ENCODE data around the gene MYH16. TPM values are rescaled to one million over a fixed set of nuclear protein-coding genes. Genes with fewer than 3 reads are reported as not detected.
"Not testable (repeated sequence)": the region's sequence is repeated elsewhere in the genome, so short reads cannot be mapped to it uniquely, and the experiment has no call there.

Gene MYH16
- not detected for total RNA-seq
- polyA plus RNA-seq (ENCODE audit: insufficient read length in 2 of 2) = under 1 TPM in 1 of 2 donors, not detected in 1; 0.26 TPM
- long read RNA-seq, donor 1 = 0 reads
- long read RNA-seq, donor 2 = 0 reads
- long read RNA-seq, donor 3 = 0 reads
- long read RNA-seq, donor 4 = 0 reads

DNA sequence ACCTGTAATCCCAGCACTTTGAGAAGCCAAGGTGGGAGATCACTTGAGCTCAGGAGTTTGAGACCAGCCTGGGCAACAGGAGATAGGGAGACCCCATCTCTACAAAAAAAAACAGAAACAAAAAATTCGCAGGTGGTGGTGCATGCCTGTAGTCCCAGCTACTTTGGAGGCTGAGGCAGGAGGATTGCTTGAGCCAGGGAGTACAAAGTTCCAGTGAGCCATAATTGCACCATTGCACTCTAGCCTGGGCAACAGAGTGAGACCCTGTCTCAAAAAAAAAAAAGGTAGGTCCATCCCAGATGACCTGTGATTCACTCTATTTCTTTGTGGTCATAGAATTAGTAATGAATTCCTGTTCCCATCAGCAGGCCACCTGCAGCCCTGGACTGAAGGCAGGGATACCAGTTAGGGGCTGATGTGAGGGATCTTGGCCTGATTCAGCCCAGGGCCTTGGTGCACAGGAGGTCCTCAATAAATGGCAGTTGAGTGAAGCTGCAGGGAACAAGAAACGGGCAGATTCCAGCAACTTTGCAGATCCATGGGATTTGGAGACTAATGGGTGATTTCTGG is at the start of gene MYH16:
TSS of gene MYH16 (plus strand) at position 364 of the 570 bp plus-strand sequence.
- no peak within 1 kb of the TSS for H3K27ac ChIP-seq (ENCODE audit: low read depth, low read length)
- H3K4me3 ChIP-seq (ENCODE audit: low read depth, low read length) = no peak within 1 kb of the TSS
- WGBS (ENCODE audit: insufficient coverage) = 92% methylated on average over 2 of the region's 2 CpGs
- no peaks in the 10 kb centered on the region for H3K36me3 ChIP-seq (ENCODE audit: control insufficient read depth, insufficient read depth, low read length)
- H3K27me3 ChIP-seq (ENCODE audit: control insufficient read depth, insufficient read depth, low read length) = no peaks in the 10 kb centered on the region
- H3K9me3 ChIP-seq (ENCODE audit: control insufficient read depth, insufficient read depth, low read length) = no peaks in the 10 kb centered on the region
- no peaks in the 10 kb centered on the region for H3K4me1 ChIP-seq (ENCODE audit: control insufficient read depth, insufficient read depth, low read length)
- DNase-seq (ENCODE audit: low read depth in 4 of 6, low spot score in 6 of 6) = no peak

DNA sequence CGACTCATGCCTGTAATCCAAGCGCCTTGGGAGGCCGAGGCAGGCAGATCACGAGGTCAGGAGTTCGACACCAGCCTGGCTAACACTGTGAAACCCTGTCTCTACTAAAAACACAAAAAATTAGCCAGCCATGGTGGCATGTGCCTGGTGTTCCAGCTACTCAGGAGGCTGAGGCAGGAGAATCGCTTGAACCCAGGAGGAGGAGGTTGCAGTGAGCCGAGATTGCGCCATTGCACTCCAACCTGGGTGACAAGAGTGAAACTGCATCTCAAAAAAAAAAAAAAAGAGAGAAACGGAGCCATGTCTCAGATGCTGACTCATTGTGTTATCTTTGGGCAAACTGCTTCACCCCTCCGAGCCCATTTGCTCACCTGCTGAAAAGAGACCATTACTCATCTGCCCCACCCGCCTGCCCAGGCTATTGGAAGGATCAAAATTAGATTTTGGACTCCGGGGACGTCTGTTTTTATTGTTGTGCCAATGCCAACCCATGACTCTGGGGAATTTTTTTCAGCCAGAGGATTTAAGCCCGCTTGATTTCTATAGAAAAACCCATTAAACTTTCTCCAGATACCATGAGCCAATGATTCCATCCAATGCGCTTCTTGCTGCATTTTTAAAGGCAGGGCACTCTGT is 48.3 kb upstream of the MYH16 start:
- H3K9me3 ChIP-seq (ENCODE audit: control insufficient read depth, insufficient read depth, low read length); H3K4me1 ChIP-seq (ENCODE audit: control insufficient read depth, insufficient read depth, low read length); DNase-seq (ENCODE audit: low read depth in 4 of 6, low spot score in 6 of 6); H3K27me3 ChIP-seq (ENCODE audit: control insufficient read depth, insufficient read depth, low read length); H3K4me3 ChIP-seq (ENCODE audit: low read depth, low read length); H3K36me3 ChIP-seq (ENCODE audit: control insufficient read depth, insufficient read depth, low read length); H3K27ac ChIP-seq (ENCODE audit: low read depth, low read length): not testable (repeated sequence)
- 84% methylated on average over 13 of the region's 15 CpGs for WGBS (ENCODE audit: insufficient coverage)

DNA sequence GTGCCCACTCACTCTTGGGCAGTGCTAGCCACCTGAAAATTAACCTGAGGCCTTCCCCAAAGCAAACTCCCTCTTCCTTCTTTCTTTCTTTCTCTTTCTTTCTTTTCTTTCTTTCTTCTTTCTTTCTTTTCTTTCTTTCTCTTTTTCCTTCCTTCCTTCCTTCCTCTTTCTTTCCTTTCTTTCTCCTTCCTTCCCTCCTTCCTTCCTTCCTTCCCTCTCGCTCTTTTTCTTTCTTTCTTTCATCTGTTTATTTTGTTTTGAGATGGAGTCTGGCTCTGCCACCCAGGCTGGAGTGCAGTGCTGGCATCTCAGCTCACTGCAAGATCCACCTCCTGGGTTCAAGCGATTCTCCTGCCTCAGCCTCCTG is 47.8 kb upstream of the MYH16 start:
- Histone ChIP-seq H3K27me3 (ENCODE audit: control insufficient read depth, insufficient read depth, low read length) (no peaks in the 10 kb centered on the region), H3K4me3 (ENCODE audit: low read depth, low read length) (no peak overlapping the region), H3K27ac (ENCODE audit: low read depth, low read length) (no peak overlapping the region), H3K36me3 (ENCODE audit: control insufficient read depth, insufficient read depth, low read length) (no peaks in the 10 kb centered on the region), H3K9me3 (ENCODE audit: control insufficient read depth, insufficient read depth, low read length) (no peaks in the 10 kb centered on the region), H3K4me1 (ENCODE audit: control insufficient read depth, insufficient read depth, low read length) (no peaks in the 10 kb centered on the region)
- DNase-seq (ENCODE audit: low read depth in 4 of 6, low spot score in 6 of 6) = no peak
- WGBS (ENCODE audit: insufficient coverage) = no CpG with 5 or more reads among the region's 2 CpGs

DNA sequence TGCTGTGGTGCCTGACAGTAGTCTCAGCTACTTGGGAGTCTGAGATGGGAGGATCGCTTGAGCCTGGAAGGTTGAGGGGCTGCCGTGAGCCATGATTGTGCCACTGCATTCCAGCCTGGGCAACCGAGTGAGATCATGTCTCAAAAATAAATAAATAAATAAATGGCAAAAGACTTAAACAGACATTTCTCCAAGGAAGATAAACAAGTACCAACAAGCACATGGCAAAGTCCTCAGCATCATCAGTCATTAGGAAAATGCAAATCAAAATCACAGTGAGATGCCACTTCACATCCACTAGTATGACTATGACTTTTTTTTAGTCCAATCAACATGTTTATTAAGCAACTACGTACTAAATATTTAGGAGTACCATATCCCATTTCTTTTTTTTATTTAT is 43.4 kb upstream of the MYH16 start:
- Histone ChIP-seq H3K4me3 (ENCODE audit: low read depth, low read length) (no peak overlapping the region), H3K27me3 (ENCODE audit: control insufficient read depth, insufficient read depth, low read length) (no peaks in the 10 kb centered on the region), H3K27ac (ENCODE audit: low read depth, low read length) (no peak overlapping the region), H3K36me3 (ENCODE audit: control insufficient read depth, insufficient read depth, low read length) (no peaks in the 10 kb centered on the region), H3K9me3 (ENCODE audit: control insufficient read depth, insufficient read depth, low read length) (no peaks in the 10 kb centered on the region), H3K4me1 (ENCODE audit: control insufficient read depth, insufficient read depth, low read length) (no peaks in the 10 kb centered on the region)
- no CpG with 5 or more reads among the region's 4 CpGs for WGBS (ENCODE audit: insufficient coverage)
- no peak for DNase-seq (ENCODE audit: low read depth in 4 of 6, low spot score in 6 of 6)

DNA sequence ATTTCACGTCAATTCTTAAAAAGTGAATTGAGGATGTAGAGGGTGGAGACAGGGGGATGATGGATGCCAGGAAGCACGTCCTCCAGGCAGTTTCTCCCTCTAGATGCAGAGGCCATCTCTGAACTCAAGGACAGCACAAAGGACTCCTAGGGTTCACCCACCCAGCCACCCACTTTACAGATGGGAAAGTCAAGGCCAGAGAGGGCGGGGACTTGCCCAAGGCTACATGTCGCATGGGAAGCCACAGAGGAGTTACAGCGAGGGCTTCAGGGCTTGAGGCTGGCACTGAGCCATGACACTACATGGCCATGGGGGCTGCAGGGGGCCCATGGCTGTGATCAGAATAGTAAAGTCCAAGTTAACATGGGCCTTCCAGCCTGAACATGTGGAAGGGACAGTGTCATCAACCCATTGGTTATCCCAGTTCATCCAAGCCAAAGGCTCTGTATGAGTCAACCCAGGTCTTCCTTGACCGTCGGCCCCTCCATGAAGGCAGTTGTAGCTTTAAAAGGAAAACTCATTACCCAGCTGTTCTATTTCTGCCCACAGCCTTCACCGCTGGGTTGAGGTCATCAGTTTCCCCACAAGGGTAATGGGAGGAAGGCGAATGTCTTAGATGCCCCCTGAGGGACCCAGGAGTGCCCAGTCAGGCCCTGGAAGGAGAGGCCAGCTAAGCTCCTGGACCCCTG is 40.4 kb upstream of the MYH16 start:
- Histone ChIP-seq H3K27me3 (ENCODE audit: control insufficient read depth, insufficient read depth, low read length) (no peaks in the 10 kb centered on the region), H3K4me3 (ENCODE audit: low read depth, low read length) (no peak overlapping the region), H3K36me3 (ENCODE audit: control insufficient read depth, insufficient read depth, low read length) (no peaks in the 10 kb centered on the region), H3K9me3 (ENCODE audit: control insufficient read depth, insufficient read depth, low read length) (no peaks in the 10 kb centered on the region), H3K4me1 (ENCODE audit: control insufficient read depth, insufficient read depth, low read length) (no peaks in the 10 kb centered on the region), H3K27ac (ENCODE audit: low read depth, low read length) (no peak overlapping the region)
- 100% methylated on average over 5 of the region's 9 CpGs for WGBS (ENCODE audit: insufficient coverage)
- no peak for DNase-seq (ENCODE audit: low read depth in 4 of 6, low spot score in 6 of 6)

DNA sequence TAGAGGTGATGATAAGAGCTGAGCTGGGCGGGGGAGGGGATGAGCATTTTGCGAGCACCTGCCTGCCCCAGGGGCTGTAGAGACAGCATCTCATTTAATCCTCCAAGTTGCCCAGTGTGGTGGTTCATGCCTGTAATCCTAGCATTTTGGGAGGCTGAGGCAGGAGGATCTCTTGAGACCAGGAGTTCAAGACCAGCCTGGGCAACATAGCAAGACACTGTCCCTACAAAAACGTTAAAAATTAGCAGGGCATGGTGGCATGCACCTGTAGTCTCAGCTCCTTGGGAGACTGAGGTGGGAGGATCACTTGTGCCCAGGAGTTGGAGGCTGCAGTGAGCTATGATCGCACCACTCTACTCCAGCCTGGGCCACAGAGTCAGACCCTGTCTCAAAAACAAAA is 39.7 kb upstream of the MYH16 start:
- not testable (repeated sequence) for H3K4me1 ChIP-seq (ENCODE audit: control insufficient read depth, insufficient read depth, low read length); H3K27ac ChIP-seq (ENCODE audit: low read depth, low read length); H3K27me3 ChIP-seq (ENCODE audit: control insufficient read depth, insufficient read depth, low read length); H3K4me3 ChIP-seq (ENCODE audit: low read depth, low read length); DNase-seq (ENCODE audit: low read depth in 4 of 6, low spot score in 6 of 6); H3K36me3 ChIP-seq (ENCODE audit: control insufficient read depth, insufficient read depth, low read length); H3K9me3 ChIP-seq (ENCODE audit: control insufficient read depth, insufficient read depth, low read length)
- 100% methylated on average over 1 of the region's 4 CpGs for WGBS (ENCODE audit: insufficient coverage)

DNA sequence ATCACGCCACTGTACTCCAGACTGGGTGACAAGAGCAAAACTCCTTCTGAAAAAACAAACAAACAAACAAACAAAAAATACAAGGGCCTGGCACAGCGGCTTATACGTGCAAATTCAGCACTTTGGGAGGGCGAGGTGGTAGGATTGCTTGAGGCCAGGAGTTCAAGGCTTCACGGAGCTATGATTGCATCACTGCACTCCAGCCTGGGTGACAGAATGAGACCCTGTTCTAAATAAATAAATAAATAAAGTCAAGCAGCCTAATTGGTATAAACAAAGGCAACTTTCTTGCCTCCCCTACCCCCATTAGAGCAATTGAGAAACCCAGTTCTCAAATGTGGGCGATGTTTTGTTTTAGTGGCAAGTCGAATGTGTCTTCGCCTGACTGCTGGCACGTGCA is 38.5 kb upstream of the MYH16 start:
- no peaks in the 10 kb centered on the region for H3K9me3 ChIP-seq (ENCODE audit: control insufficient read depth, insufficient read depth, low read length)
- H3K27me3 ChIP-seq (ENCODE audit: control insufficient read depth, insufficient read depth, low read length) = no peaks in the 10 kb centered on the region
- no peak overlapping the region for H3K27ac ChIP-seq (ENCODE audit: low read depth, low read length)
- 88% methylated on average over 4 of the region's 9 CpGs for WGBS (ENCODE audit: insufficient coverage)
- DNase-seq (ENCODE audit: low read depth in 4 of 6, low spot score in 6 of 6) = no peak
- no peaks in the 10 kb centered on the region for H3K4me1 ChIP-seq (ENCODE audit: control insufficient read depth, insufficient read depth, low read length)
- H3K4me3 ChIP-seq (ENCODE audit: low read depth, low read length) = no peak overlapping the region
- H3K36me3 ChIP-seq (ENCODE audit: control insufficient read depth, insufficient read depth, low read length) = no peaks in the 10 kb centered on the region

DNA sequence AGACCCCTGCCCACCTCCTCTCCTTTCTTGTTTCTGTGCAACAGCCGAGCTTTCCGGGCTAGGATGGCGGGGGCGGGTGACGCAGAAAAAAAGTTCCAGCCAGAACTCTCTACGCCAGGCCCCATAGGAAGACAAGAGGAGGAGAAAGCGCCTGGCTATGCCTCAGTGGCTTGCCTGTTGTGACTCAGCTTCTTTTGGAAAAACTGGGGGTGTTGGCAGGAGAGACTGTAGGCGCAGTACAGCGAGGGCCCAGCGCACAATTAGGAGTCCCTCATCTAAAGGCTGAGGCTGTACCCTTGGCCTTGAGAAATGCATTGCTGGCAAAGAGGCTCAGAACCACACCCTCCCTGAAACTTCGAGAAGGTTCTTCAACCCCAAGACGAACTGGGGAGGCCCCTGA is 36.7 kb upstream of the MYH16 start:
- WGBS (ENCODE audit: insufficient coverage) = 91% methylated on average over 10 of the region's 12 CpGs
- H3K36me3 ChIP-seq (ENCODE audit: control insufficient read depth, insufficient read depth, low read length) = no peaks in the 10 kb centered on the region
- no peak overlapping the region for H3K4me3 ChIP-seq (ENCODE audit: low read depth, low read length)
- no peak for DNase-seq (ENCODE audit: low read depth in 4 of 6, low spot score in 6 of 6)
- H3K27ac ChIP-seq (ENCODE audit: low read depth, low read length) = no peak overlapping the region
- H3K4me1 ChIP-seq (ENCODE audit: control insufficient read depth, insufficient read depth, low read length) = no peaks in the 10 kb centered on the region
- no peaks in the 10 kb centered on the region for H3K9me3 ChIP-seq (ENCODE audit: control insufficient read depth, insufficient read depth, low read length)
- no peaks in the 10 kb centered on the region for H3K27me3 ChIP-seq (ENCODE audit: control insufficient read depth, insufficient read depth, low read length)

DNA sequence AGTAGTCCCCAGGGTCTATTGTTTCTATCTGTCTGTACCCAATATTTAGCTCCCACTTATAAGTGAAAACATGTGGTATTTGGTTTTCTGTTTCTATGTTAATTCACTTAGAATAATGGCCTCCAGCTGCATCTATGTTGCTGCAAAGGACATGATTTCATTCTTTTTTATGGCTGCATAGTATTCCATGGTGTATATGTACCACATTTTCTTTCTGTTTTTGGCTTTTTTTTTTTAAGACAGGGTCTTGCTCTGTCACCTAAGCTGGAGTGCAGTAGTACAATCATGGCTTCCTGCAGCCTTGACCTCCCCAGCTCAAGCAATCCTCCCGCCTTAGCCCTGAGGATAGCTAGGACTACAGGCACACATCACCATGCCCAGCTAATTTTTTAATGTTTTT is 34.8 kb upstream of the MYH16 start:
- not testable (repeated sequence) for H3K36me3 ChIP-seq (ENCODE audit: control insufficient read depth, insufficient read depth, low read length); H3K4me1 ChIP-seq (ENCODE audit: control insufficient read depth, insufficient read depth, low read length); H3K9me3 ChIP-seq (ENCODE audit: control insufficient read depth, insufficient read depth, low read length); H3K27me3 ChIP-seq (ENCODE audit: control insufficient read depth, insufficient read depth, low read length); H3K27ac ChIP-seq (ENCODE audit: low read depth, low read length); DNase-seq (ENCODE audit: low read depth in 4 of 6, low spot score in 6 of 6); H3K4me3 ChIP-seq (ENCODE audit: low read depth, low read length)
- WGBS (ENCODE audit: insufficient coverage) = no CpG with 5 or more reads among the region's 1 CpG

Measured in spinal cord (tissue), 10 donors.